ENCODE measurements around the gene PPFIA4.
A peak's percentile ranks its signal among the peaks of the same experiment; 100 is the strongest.
"Not testable (repeated sequence)": the region's sequence is repeated elsewhere in the genome, so short reads cannot be mapped to it uniquely, and the experiment has no call there.

The PPFIA4 gene

DNA sequence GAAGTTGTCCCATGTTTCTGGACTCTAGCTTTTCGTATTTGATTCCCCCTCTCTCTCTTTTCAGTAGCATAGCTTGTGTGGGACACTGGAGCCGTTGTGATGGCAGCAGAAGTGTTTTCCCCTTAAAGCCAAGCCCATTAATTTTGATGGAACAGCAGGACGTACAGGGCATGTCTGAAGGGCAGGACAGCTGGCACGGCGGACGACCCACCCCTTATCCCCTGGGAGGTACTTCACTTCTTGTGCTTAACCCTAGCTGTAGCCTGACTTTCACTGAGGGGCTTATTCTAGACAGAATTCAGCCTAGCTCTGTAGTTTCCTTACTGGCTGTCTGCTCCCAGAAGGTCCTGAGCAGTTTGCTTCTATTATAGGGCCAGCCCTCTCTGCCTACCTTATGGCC, 8.6 kb upstream of the PPFIA4 start:
- DNase-seq, result peak; percentile 94 to 97

DNA sequence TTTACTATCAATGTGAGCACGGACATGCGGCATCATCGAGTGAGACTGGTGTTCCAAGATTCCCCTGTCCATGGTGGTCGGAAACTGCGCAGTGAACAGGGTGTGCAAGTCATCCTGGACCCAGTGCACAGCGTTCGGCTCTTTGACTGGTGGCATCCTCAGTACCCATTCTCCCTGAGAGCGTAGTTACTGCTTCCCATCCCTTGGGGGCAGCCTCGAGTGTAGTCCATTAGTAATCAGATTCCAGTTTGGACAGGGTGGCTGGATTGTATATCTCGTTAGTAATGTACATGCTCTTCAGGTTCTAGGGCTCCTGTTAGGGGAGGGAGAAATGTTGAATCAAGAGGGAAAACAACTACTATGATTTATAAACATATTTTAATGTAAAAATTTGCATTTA, 3.4 kb upstream of the PPFIA4 start:
- not testable (repeated sequence) for DNase-seq

DNA sequence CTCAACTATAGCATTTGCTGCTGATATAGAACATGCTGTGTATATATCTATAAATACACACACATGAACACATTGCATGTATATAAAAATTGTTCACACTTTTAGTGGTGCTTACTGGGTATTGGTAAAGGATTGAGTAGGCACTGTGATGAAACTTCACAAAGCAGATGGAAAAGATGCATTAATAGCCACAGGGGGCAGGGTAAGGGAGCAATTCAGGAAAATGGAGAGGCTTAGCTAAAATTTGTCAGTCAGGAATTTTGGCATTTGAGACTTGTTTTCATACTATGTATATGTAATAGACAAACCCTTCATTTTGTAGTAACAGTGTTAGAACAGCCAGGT, 633 bp upstream of the PPFIA4 start:
- no peak for DNase-seq

DNA sequence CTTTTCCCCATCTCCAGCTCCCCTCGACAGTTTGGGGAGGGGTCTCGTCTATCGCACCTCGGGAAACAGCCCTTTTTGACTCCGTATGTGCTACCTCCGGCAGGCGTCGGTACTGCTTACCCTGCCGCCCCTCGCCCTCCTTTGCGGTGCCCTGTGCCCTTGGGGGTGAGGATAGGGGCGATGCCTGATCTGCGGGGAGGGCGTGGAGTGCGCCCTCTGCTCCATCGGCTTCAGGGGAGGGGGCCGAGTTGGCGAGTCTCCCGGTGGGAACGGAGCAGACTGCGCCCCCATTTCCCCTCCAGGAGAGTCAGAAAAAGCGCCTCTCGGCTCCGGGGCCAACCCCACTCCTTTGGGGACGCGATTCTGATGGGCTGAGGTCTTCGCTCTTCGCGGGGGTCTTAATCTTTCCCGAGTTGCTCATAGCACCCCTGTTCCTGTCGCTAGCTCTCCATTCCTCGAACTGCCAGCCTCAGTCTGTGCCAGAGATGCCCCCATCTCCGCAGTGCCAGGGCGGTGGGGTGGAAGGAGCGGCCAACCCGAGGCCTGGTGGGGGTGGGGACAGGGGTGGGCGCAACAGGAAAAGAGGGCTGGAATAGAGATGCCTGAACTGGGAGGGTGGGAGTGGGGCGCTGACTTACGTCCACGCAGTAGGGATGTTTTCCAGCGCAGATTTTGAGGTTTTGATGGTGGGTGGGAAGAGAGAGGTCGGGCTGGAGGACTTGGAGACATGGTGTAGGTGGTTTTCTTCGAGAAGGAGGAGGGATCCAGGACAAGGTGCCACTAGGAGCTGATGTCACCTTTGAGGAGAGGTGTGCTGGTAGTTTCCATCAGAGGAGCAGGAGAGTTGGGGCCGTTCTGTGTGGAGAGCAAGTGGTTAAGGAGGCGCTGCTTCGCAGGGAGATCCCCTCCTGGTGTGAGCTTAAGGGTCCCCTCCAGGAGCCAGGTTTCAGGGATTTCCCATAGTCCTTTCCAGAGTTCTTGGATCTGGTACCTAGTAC, 674 bp downstream of the PPFIA4 start:
- DNase-seq, result peak in 1 of 2 experiments; percentile 33

DNA sequence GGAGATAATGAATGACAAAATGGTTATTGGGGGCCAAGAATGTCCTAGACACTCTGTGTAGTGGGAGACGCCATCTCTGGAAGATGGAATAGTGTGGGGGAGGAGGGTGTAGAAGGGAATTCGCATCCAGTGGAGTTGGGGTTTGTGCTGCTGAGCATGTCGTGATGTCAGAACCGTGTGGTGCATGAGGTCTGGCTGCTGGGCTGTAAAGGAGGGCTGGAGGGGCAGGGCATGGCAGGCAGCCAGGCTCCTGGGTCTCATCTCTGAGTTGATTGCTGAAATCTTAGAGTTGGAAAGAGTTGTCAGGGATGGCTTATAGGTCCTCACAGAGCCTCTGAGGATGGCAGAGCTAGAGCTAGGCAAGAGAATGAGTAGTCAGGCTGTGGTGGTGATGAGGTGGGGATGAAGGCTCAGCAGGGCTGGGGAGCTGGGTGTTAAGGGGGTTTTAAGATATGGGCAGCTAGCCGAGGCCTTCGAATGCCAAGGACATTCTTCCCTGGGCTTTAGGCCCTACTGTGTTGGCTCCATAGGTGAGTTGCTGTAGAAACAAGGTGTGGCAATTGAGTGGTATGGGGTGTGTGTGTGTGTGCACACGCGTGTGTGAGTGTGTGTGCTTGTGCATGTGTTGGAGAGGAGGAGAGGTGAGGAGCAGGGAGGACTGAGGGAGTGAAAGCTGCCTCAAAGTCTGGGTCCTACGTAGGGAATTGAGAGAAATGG, 1.9 kb downstream of the PPFIA4 start:
- peak in 1 of 2 experiments; percentile 33 for DNase-seq

DNA sequence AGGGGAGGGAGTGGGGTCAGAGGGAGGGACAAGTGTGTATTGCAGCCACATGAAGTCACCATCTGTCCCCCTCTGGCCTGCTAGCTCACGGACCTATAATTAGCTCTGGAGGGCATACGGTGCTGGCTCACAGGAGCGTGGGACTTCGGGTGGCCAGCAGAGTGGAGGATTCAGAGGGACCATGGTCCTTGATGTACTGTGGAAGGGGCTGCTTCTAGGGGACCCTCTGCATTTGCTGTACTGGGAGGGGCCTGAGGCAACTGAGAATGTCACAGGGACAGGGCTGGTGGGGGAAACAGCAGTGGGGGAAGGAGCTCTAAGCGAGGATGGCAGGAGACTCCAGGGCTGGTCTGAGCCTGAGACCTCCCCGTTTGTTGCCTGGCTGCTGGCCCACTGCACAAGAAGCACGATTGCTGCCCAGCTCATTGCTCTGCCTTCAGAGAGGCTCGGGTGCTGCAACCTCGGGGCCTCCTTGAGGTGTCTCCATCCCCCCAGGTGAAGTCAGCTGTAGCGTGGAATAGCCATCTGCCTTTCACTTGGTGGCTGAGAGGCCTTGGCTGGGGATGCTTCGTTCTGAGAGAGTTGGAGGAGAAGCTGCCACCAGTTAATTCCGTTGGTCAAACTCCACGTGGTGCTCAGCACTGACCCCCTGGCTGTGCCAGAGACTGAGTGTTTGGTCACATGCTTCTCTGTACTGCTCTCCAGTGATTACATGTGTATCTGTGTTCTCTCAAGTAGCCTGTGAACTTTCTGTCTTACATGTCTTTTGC, 2.7 kb downstream of the PPFIA4 start:
- peak; percentile 77 to 83 for DNase-seq

DNA sequence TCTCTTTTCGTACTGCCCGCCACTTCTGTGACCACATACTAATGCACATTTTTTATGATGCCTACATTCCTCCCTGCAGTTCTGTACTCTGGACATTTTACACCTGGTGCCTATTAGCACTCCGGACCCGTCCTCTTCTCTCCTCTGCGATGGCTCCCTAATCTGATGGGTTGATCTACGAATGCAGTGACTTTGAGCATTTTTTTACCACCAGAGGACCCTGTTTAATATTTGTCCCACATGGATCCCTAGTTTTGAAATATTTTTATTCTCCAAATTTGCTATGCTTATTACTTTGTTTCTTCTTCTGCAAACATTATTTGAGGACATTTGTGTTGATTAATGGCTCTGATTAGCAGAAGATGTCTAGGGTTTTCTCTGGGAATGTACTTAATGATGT, 5.2 kb downstream of the PPFIA4 start:
- no peak for DNase-seq

DNA sequence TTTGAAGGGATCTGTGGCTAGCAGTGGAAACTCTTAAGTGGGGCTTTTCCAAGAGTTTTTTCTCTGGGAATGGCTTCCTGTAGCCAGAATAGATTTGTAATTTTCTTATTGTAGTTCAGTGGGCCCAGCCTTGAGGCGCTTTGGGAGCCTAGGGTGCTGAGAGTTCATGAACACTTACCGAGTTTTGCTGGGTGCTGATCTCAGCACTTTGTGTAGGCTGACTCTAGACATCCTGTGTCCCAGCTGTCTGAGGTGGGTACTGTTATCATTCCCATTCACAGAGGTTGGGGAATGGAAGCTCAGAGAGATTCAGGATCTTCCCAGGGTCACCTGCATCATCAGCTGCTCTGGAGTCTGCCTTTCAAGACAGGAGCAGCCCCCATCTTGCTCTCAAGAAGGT, 7.0 kb downstream of the PPFIA4 start:
- DNase-seq, result no peak

DNA sequence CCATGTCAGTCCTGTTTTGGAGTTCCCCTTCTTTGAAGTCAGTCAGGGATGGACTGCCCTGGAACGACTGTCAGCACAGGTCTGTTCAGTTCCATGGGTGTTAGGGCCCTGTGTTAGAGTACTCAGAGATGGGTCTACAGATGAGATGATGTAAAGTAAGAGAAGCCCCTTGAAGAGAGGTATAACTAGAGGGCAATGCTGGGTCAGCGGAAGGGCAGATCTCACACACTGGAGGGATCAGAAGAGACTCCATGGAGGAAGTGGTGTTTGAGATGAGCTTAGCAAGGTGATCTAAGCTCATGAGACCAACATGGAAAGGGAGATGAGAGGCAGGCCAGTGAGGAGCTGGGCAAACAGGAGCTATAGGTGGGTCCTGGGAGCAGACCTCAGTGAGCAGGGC, 7.6 kb downstream of the PPFIA4 start:
- DNase-seq, result no peak

DNA sequence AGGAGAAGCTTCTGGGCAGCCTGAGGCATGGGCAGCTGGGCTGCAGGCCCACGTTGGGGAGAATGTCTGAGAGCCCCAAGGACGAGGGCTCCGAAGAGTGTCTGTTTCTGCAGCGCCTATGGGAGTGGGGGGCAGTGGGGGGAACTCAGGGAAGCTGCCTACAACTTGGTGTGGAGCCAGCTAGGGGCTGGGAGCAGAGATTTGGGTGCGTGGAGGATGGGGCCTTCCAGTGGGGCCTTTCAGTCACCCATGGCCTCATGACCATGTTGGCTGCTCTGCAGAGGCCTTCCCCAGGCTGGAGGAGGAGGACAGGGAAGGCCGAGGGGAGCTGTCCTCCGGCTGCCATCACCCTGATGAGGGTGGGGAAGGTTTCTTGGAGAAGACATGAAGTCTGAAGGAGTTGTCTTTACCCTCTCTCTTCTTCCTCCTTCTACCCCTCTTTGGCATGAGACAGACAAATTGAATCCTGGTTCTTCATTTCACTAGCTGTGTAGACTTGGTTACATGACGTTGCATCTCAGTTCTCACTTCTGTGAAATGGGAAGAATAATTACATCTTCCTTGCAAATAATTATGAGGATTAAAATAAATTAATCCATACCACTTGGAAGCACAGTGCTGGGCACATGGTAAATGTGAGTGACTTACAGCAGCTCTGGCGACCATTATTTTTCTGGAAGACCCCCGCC, 8.3 kb downstream of the PPFIA4 start:
- no peak for DNase-seq

DNA sequence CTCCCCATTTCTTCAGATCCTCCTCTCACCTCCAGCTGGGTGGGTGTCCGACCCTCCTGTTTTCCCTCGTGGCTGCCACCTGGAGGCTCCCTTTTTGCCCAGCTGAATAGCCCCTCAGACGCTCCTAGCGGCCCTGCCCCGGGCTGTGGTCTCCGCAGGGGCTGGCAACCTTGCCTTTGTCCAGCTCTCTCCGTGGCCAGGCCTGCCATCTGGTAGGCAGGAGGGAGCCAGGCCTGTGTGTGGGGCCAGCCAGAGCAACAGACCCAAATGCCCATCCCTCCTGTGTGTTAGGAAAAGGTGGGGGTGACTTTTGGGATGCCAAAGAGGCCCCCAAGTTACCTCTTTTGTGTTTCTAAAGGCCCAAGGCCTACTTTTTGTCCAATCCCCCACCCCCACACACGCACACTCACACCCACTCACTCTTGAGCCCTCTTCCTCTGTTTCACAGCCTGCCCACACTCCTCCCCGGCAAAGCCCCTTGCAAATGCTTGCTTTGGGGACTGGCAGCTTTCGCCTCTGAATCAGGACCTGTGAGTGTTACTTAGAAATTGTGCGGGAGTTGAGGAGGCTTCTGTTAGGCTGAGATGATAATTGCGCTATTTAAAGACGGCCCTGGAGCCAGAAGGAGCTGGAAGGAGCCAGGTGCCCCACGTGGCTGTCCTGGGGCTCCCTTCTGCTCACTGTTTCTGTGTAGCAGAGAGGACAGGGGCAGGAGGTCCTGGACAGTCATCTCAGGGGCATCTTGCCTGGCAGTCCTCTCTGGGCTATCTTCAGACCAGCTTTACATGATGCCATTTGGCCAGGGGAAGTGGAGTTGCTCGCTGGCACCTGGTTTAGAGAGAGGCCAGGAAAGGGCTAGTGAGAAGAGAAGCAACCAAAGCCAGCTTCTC, 9.1 kb downstream of the PPFIA4 start:
- DNase-seq, result peak in 1 of 2 experiments; percentile 23

DNA sequence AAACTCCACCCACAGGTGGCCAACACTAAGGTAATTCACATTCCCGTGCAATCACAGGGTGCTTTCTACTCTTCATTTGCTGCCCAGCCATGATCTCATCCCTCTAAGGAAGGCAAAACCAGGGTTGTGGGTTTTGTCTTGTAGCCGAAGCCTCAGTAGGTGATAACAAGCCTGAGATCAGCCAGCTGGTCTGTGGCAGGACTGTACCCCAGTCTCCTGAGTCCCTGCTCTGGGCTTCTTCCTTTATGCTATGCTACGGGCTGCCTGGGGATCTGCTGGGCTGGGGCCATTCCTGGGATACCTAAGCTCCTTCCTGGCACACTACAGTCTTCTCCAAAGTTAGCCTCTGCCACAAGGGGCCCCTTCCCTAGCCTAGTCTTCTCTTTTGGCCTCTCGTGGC, 9.8 kb downstream of the PPFIA4 start:
- no peak for DNase-seq

DNA sequence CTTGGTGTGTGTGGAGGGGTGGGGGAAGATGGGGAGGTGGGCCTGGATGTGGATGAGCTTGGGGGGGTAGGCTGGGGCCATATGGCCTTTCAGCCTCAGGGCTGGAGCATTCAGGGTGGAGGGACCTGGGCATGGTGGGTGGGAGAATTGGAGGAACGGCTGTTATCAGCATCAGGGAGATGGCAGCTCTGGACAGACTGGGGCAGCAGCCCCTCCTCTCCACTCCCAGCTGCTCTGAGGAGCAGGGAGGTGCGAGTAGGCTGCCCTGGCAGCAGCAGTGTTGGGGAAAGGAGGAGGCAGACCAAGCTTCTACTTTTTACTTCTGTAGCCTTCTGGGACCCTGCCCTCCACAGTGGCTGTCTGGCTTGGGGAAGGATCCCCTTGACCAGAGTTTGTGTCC, 10.2 kb downstream of the PPFIA4 start:
- DNase-seq, result peak in 1 of 2 experiments; percentile 69

DNA sequence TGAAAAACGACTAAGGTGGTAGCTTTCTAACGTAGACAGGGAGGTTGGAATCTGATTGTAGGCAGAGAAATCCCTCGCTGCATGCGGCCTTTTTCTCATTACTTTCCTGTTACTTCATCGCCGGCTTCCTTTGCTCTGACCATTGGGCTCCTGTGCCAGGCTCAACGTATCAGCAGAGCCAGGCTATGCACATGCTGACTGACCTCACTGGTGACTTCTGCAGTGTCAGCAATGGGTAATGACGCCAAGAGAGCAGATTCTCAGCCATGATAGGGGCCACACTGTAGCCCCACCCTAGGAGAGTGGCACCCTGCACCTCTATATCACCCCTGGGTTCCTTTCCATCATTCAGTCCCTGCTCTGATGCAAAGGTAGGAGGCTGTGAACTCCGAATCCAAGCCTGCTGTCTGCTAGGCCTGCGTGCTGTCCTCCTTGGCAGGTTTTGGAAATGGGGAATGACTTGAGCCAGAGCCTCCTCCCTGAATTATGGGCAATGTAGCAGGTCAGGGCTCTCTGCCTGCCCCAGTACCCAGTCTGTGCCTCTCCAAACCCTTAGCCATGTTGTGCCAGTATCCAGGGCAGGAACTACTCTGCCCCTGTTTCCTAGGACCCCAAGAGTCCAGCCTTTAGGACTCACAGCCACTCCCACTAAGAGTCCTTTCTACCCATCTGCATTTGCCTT, 11.4 kb downstream of the PPFIA4 start:
- DNase-seq, result no peak

DNA sequence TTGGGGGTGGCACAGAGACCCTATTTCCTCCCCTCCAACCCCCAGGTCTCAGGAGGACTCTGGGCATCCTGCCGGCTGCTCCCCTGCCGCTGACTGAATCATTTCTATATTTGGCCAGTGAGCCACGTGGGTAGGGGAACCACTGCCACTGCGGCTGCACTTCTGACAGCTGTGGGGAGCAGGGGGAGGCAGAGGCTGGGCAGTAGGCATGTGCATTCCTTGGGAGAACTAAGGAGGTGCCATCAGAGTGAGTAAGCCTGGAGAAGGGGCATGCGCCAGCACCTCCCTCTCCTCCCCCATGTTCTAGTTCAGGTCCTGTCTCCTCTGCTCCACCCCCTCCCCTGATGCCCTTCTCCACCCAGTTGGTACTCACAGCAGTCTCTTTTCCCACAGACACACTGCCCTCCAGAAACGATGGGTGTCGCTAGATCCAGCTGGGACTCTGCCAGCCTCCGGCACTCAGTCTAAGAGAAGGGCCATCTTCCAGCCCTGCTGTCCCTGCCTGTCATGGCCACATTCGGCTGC, 12.0 kb downstream of the PPFIA4 start:
- no peak for DNase-seq

DNA sequence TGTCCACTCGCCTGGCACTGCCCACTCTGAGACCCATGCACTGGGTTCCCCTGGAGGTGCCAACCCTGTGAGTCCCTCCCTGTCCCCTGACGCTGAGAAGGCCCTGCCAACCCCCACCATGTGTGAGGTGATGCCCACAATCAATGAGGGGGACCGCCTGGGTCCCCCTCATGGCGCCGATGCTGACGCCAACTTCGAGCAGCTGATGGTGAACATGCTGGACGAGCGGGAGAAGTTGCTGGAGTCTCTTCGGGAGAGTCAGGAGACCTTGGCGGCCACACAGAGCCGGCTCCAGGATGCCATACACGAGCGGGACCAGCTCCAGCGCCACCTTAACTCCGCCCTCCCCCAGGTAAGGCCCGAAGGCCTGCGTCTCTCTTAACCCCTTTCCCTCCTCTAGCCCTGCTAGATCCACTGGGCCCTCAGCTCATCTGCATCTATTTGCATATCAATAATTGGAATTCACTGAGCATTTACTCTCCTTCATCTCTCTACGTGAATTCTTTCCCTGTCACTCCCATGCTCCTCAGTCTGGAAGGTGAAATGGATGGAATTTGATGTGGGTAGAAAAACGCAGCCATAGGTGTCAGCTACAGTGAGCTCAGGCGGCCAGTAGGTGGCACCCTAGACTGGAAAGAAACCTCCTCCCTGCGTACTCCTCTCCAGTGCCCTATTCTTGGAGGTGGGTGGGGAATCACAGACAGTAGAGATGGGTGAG, 12.8 kb downstream of the PPFIA4 start:
- DNase-seq, result no peak

DNA sequence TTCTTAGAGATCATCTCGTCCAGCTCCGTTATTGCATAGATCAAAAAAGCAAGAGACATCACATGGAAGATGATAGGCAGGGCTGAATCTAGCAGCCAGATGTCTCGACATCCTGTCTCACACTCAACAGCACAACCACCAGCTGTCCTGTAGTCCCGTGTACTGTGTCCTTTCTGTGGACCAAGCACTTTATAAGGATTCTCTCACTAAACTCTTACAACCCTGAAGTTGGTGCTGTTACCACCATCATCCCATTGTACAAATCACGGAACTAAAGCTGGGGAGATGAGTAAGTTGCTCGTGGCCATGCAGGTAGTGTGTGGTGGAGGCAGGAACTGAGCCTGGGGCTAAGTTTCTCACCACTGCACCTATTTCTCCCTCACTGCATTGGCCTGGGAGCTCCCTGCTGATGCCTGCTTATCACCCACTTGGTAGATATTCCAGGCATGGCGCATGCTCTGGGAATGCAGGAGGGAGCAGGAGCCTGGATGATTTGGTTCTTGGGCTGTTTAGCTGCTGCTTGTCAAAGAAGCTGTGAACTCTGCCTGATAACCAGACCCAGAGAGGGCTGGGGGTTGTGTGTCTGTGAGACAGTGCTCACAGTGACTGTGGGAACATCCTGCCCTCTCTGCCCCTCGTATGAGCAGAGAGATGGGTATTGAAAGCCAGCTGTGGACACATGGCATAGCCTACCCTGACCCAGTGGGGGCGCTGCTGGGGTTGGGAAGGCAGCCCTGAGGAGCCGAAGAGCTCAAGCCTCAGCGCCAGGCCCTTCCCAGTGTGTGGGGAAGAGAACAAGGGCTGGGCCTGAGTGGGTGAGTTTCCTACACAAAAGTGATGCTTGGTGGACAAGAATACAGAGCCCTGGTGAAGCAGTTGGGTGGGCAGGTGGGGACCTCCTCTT, 13.6 kb downstream of the PPFIA4 start:
- peak; percentile 91 to 94 for DNase-seq

DNA sequence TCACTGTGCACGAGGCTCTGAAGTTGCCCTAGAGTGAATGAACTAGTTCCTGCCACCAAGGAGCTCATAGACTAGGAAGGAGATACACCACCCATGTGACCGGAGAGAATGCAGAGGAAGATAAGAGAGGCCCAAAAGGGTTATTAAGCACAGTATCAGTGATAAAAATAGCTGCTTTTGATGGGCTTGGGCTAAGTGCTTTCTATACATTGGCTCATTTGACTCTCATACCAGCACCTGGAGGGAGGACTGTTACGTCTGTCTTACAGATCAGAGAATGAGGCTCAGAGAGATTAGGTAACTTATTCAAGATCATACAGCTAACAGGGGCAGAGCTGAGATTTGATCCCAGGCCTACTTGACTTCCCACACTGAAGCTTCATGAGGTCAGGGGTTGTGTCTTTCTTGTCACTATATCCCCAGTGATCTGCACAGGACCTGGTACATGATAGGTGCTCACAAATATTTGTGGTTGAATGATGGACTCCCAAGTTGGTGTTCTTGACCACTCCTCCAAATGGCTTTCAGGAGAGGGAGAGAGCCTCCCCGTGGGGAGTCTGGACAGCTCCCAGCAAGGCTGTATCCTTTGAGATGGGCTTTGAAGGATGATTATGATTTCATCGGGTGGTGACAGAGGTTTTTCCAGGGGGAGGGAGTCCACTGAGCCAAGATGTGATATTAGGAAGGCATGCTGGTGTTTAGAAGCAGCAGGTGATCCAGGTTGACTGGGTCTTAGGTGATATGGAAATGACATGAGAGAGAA, 14.4 kb downstream of the PPFIA4 start:
- no peak for DNase-seq

Measured in NCI-H524 (cell line).